ENCODE data around the gene ZSWIM3. TPM values are rescaled to one million over a fixed set of nuclear protein-coding genes. Genes with fewer than 3 reads are reported as not detected.

ZSWIM3 gene
- total RNA-seq, 1 experiment from 2014 or later = 4.9 TPM

DNA sequence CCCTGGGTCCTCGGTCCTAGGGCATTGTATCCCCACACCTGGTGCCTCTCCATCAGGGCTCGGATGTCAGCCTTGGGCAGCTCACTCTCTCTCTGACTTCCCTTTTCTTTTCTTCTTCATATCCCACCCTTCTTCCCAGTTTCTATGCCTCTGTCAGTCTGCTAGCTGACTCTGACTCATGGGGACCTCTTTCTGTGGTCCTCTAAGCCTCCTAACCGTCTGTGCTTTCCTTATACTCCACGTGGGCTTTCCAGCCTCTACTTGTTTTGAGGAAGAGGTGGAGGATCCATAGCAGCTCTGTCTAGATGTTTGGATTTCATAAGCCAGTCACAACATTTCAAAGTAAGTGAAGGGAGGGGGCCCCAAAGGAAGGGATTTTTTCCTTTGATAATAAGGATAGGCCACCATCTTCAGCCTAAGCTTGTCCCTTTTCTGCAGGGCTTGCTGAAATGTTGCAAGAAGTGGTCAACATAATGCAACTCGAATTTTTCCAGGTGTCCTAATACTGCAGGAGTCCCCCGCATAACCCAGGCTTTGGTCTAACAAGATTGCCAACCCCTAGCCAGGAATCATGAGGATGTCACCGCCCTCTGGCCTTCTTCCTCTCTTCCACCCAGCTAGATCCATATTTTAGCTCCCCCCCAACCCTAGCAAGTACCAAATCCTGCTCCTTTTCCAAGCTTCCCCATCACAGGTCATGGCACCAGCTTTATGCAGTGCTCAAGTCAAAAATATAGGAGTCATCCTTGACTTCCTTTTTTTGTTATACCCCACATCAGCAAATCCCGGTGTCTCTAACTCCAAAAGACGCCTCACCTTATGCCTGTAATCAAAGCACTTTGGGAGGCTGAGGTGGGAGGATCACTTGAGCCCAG, 63.3 kb downstream of the ZSWIM3 start:
- DNase-seq (ENCODE audit: low spot score) = no peak
- in situ Hi-C loops (cut with HindIII; ENCODE audit: low sequenced_read_pairs) = no loop called here

DNA sequence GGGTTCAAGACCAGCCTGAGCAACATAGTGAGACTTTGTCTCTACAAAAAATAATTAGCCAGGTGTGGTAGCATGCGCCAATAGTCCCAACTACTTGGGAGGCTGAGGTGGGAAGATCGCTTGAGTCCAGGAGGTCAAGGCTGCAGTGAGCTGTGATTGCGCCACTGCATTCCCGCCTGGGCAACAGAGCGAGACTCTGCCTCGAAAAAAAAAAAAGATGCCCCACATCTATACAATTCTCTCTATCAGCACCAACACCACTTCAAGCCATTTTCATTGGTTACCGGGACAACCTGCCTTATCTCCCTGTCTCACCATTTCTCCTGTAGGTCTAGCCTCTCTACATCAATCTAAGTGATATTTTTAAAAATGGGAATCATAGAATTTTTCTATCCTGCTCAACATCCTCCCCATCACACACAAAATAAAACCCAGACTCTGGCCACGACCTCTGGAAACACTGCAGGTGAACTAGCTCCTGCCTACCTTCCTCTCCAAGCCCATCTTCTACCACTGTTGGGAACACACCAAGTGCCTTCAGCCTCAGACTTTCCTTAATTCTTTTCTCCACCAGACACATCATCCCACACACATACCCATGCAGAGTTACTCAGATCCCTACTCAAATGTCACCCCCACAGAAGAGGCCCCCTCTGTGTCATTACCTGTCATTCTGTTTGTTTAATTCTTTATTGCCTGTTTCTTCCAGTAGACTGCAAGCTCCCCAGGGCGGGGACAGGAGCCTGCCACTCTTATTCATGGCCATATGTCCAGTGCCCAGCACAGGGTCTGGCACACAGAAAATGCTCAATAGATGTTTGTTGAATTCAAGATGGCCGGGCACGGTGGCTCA, 64.1 kb downstream of the ZSWIM3 start:
- in situ Hi-C loops (cut with HindIII; ENCODE audit: low sequenced_read_pairs) = no loop called here
- no peak for DNase-seq (ENCODE audit: low spot score)

DNA sequence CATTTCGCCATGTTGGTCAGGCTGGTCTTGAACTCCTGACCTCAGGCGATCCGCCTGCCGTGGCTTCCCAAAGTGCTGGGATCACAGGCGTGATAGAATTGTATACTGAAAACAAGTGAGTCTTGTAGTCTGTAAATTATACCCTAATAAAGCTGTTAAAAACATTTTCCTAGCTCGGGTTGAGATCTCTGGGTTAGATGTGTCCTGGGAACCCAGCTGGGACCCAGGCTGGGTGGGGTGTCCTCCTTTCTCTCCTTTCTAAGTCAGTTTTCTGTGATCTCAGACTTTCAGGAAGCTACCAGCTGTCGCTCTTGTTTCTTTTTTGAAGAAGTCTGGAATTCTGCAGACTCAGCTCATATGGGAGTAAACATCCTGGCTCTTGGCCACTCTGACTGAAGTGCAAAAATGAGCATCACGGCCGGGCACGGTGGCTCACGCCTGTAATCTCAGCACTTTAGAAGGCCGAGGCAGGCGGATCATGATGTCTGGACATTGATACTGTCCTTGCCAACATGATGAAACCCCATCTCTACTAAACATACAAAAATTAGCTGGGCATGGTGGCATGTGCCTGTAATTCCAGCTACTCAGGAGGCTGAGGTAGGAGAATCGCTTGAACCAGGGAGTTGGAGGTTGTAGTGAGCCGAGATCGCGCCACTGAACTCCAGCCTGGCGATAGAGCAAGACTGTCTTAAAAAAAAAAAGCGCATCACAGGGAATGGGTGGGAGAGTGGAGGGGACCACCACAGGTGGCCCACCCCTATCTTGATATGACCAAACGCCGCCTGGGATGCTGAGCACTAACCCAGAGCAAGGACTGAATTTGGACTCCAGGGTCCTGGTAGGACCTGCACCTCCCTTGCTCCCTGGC, 67.2 kb downstream of the ZSWIM3 start:
- peak; percentile 14 for DNase-seq (ENCODE audit: low spot score)
- in situ Hi-C loops (cut with HindIII; ENCODE audit: low sequenced_read_pairs) = no loop called here

DNA sequence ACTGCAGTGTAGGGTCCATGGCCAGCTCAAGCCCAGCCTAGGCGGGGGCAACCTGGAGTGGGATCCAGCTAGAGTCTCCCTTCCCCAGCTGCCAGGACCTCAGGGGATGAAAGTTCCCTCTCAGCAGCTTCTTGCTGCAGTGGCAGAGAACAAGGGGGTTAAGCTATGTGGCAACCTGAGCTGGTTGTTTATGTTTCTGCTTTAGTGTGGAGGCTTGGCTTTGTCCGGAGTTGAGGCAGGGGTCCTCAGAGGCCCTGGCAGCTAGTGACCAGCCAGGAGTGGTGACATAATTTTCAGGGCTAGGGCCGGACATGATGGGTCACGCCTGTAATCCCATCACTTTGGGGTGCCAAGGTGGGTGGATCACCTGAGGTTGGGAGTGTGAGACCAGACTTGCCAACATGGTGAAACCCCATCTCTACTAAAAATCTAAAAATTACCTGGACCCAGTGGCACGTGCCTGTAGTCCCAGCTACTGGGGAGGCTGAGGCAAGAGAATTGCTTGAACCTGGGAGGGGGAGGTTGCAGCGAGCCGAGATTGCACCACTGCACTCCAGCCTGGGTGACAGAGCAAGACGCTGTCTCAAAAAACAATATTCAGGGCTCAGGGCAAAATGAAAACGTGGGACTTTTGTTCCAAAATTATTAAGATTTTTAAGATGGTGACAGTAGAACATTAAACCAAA, 68.5 kb downstream of the ZSWIM3 start:
- no peak for DNase-seq (ENCODE audit: low spot score)
- in situ Hi-C loops (cut with HindIII; ENCODE audit: low sequenced_read_pairs) = no loop called here

DNA sequence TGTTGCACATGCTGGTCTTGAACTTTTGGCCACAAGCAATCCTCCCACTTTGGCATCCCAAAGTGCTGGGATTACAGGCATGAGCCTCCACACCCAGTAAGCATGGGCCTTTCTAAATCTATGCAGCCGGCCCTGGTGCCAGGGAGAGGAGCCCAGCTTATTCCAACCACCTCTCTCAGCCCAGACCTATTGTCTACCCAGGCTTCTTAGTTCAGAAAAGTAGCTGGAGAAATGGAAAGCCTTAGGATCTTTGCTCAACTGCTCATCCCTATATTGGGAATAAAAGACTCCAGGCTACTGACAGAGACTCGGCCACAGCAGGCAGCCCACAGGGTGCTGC, 69.3 kb downstream of the ZSWIM3 start:
- DNase-seq (ENCODE audit: low spot score) = no peak
- in situ Hi-C loops (cut with HindIII; ENCODE audit: low sequenced_read_pairs) = no loop called here

DNA sequence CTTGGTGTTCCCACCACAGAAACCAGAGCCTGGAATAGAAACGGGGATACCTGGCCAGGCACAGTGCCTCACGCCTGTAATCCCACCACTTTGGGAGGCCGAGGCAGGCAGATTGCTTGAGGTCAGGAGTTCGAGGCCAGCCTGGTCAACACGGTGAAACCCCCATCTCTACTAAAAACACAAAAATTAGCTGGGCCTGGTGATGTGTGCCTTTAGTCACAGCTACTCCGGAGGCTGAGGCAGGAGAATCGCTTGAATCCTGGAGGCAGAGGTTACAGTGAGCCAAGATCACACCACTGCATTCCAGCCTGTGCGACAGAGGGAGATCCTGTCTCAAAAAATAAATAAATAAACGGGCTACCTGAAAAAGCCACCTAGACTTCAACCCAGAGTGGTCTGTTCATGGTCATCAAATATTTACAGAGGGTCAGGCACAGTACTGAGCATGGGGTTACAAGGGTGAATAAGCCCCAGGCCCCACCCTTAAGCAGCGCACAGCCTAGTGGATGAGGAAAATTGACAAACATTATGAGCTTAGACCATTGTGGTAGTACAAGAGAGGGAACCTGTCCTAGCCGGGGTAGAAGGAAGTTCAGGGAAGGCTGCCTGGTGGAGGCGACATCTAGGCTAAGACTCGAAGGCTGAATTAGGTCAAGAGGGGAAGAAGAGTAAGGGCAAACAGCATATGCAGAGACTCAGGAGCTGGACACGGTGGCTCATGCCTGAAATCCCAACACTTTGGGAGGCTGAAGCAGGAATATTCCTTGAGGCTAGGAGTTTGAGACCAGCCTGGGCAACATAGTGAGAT, 69.9 kb downstream of the ZSWIM3 start:
- no peak for DNase-seq (ENCODE audit: low spot score)
- in situ Hi-C loops (cut with HindIII; ENCODE audit: low sequenced_read_pairs) = no loop called here

Other genes with a start within 250 kb of the ZSWIM3 start
- gene WFDC10A, start 227.9 kb upstream of the ZSWIM3 start, total RNA-seq (2014; rRNA removed; shearing (Covaris generic)) = not detected in 2 replicates
- gene WFDC9, start 226.3 kb upstream of the ZSWIM3 start, total RNA-seq (2014; rRNA removed; shearing (Covaris generic)) = not detected in 2 replicates
- not detected in 2 replicates for gene WFDC11, start 187.4 kb upstream of the ZSWIM3 start, total RNA-seq (2014; rRNA removed; shearing (Covaris generic))
- gene WFDC13, start 155.6 kb upstream of the ZSWIM3 start, total RNA-seq (2014; rRNA removed; shearing (Covaris generic)) = not detected in 2 replicates
- not detected in 2 replicates for gene WFDC10B, start 152.6 kb upstream of the ZSWIM3 start, total RNA-seq (2014; rRNA removed; shearing (Covaris generic))
- gene SPINT4, start 135.3 kb upstream of the ZSWIM3 start, total RNA-seq (2014; rRNA removed; shearing (Covaris generic)) = not detected in 2 replicates
- gene WFDC3, start 65.7 kb upstream of the ZSWIM3 start, total RNA-seq (2014; rRNA removed; shearing (Covaris generic)) = not detected in 2 replicates
- 40.4 and 43.3 TPM in 2 replicates for gene DNTTIP1, start 65.7 kb upstream of the ZSWIM3 start, total RNA-seq (2014; rRNA removed; shearing (Covaris generic))
- 75.4 and 83.0 TPM in 2 replicates for gene UBE2C, start 45.0 kb upstream of the ZSWIM3 start, total RNA-seq (2014; rRNA removed; shearing (Covaris generic))
- gene TNNC2, start 30.3 kb upstream of the ZSWIM3 start, total RNA-seq (2014; rRNA removed; shearing (Covaris generic)) = 1.3 and 1.8 TPM in 2 replicates
- 26.5 and 45.6 TPM in 2 replicates for gene SNX21, start 23.8 kb upstream of the ZSWIM3 start, total RNA-seq (2014; rRNA removed; shearing (Covaris generic))
- gene ACOT8, start 222 bp upstream of the ZSWIM3 start, total RNA-seq (2014; rRNA removed; shearing (Covaris generic)) = 32.4 and 43.3 TPM in 2 replicates
- 9.6 and 11.3 TPM in 2 replicates for gene ZSWIM1, start 23.6 kb downstream of the ZSWIM3 start, total RNA-seq (2014; rRNA removed; shearing (Covaris generic))
- 1.0 TPM in 1 of 2 replicates, not detected in the other for gene SPATA25, start 30.0 kb downstream of the ZSWIM3 start, total RNA-seq (2014; rRNA removed; shearing (Covaris generic))
- gene NEURL2, start 33.6 kb downstream of the ZSWIM3 start, total RNA-seq (2014; rRNA removed; shearing (Covaris generic)) = 6.6 and 7.0 TPM in 2 replicates
- gene CTSA, start 33.7 kb downstream of the ZSWIM3 start, total RNA-seq (2014; rRNA removed; shearing (Covaris generic)) = 20.7 and 28.9 TPM in 2 replicates
- 129 and 156 TPM in 2 replicates for gene PLTP, start 54.5 kb downstream of the ZSWIM3 start, total RNA-seq (2014; rRNA removed; shearing (Covaris generic))
- 11.6 and 17.7 TPM in 2 replicates for gene PCIF1, start 77.1 kb downstream of the ZSWIM3 start, total RNA-seq (2014; rRNA removed; shearing (Covaris generic))
- gene ZNF335, start 114.6 kb downstream of the ZSWIM3 start, total RNA-seq (2014; rRNA removed; shearing (Covaris generic)) = 7.2 and 11.1 TPM in 2 replicates
- not detected in 2 replicates for gene MMP9, start 151.3 kb downstream of the ZSWIM3 start, total RNA-seq (2014; rRNA removed; shearing (Covaris generic))
- 0.03 and 0.43 TPM in 2 replicates for gene SLC12A5, start 171.6 kb downstream of the ZSWIM3 start, total RNA-seq (2014; rRNA removed; shearing (Covaris generic))
- gene NCOA5, start 232.3 kb downstream of the ZSWIM3 start, total RNA-seq (2014; rRNA removed; shearing (Covaris generic)) = 7.4 and 13.7 TPM in 2 replicates

Data from G401 (cell line).